Measurements from ENCODE around the gene MCTP2. TPM values are rescaled to one million over a fixed set of nuclear protein-coding genes. Genes with fewer than 3 reads are reported as not detected.

The MCTP2 gene
- total RNA-seq, 1 experiment from 2014 or later = 0.19 TPM

DNA sequence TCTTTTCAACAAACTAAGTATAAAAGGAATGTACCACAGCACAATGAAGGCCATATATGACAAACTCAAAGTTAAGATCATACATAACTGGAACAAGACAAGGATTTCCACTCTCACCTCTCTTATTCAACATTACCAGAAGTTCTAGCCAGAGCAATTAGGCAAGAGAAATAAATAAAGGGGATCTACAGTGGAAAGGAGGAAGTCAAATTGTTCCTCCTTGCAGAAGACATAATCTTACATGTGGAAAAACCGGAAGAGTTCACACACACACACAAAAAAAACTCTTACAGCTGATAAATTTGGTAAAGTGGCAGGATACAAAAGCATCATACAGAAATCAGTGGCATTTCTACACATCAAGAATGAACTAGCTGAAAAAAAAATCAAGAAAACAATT lies 277.9 kb downstream of the MCTP2 start:
- intact Hi-C loops (cut with micrococcal nuclease; ENCODE audit: unreplicated experiment) = no loop called here
- Histone ChIP-seq H3K4me1 (ENCODE audit: insufficient read depth, low read length, poor library complexity, severe bottlenecking) (no peaks in the 10 kb centered on the region), H3K27ac (ENCODE audit: low read depth, low read length, poor library complexity, severe bottlenecking) (no peak overlapping the region), H3K9me3 (ENCODE audit: low read depth, low read length, poor library complexity, severe bottlenecking) (no peaks in the 10 kb centered on the region), H3K36me3 (ENCODE audit: insufficient read depth, low read length, poor library complexity, severe bottlenecking) (no peaks in the 10 kb centered on the region), H3K27me3 (replicated peaks; ENCODE audit: insufficient read depth, low read depth, low read length, poor library complexity) (no peaks in the 10 kb centered on the region), H3K4me3 (ENCODE audit: low read depth, low read length, poor library complexity, severe bottlenecking) (no peak overlapping the region)
- DNase-seq (ENCODE audit: low spot score) = no peak
- no peak for TF ChIP-seq EZH2 (IDR thresholded peaks at IDR 0.05; ENCODE audit: borderline replicate concordance, low read depth, low read length, poor library complexity, severe bottlenecking)
- POLR2A ChIA-PET (ENCODE audit: low non-redundant PET) = no interaction called here
- CTCF ChIA-PET = no interaction called here
- BruUV-seq (replicated peaks) = no TSS peak

- Histone ChIP-seq H3K4me3 (ENCODE audit: low read depth, low read length, poor library complexity, severe bottlenecking) (no peak overlapping the region), H3K4me1 (ENCODE audit: insufficient read depth, low read length, poor library complexity, severe bottlenecking) (no peaks in the 10 kb centered on the region), H3K27ac (ENCODE audit: low read depth, low read length, poor library complexity, severe bottlenecking) (no peak overlapping the region), H3K27me3 (replicated peaks; ENCODE audit: insufficient read depth, low read depth, low read length, poor library complexity) (no peaks in the 10 kb centered on the region), H3K36me3 (ENCODE audit: insufficient read depth, low read length, poor library complexity, severe bottlenecking) (no peaks in the 10 kb centered on the region), H3K9me3 (ENCODE audit: low read depth, low read length, poor library complexity, severe bottlenecking) (no peaks in the 10 kb centered on the region)
- CTCF ChIA-PET = no interaction called here
- TF ChIP-seq, protein P1, sequence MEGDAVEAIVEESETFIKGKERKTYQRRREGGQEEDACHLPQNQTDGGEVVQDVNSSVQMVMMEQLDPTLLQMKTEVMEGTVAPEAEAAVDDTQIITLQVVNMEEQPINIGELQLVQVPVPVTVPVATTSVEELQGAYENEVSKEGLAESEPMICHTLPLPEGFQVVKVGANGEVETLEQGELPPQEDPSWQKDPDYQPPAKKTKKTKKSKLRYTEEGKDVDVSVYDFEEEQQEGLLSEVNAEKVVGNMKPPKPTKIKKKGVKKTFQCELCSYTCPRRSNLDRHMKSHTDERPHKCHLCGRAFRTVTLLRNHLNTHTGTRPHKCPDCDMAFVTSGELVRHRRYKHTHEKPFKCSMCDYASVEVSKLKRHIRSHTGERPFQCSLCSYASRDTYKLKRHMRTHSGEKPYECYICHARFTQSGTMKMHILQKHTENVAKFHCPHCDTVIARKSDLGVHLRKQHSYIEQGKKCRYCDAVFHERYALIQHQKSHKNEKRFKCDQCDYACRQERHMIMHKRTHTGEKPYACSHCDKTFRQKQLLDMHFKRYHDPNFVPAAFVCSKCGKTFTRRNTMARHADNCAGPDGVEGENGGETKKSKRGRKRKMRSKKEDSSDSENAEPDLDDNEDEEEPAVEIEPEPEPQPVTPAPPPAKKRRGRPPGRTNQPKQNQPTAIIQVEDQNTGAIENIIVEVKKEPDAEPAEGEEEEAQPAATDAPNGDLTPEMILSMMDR (conservative IDR thresholded peaks at IDR 0.05; ENCODE audit: low read depth, low read length) = no peak
- no peak for TF ChIP-seq EZH2 (IDR thresholded peaks at IDR 0.05; ENCODE audit: borderline replicate concordance, low read depth, low read length, poor library complexity, severe bottlenecking)
- intact Hi-C loops (cut with micrococcal nuclease; ENCODE audit: unreplicated experiment) = no loop called here
- no TSS peak for BruUV-seq (replicated peaks)
- DNase-seq (ENCODE audit: low spot score) = no peak
- POLR2A ChIA-PET (ENCODE audit: low non-redundant PET) = no interaction called here
These were observed 290.8 kb downstream of the MCTP2 start for GRCh38 chr15:94522125-94522524.

DNA sequence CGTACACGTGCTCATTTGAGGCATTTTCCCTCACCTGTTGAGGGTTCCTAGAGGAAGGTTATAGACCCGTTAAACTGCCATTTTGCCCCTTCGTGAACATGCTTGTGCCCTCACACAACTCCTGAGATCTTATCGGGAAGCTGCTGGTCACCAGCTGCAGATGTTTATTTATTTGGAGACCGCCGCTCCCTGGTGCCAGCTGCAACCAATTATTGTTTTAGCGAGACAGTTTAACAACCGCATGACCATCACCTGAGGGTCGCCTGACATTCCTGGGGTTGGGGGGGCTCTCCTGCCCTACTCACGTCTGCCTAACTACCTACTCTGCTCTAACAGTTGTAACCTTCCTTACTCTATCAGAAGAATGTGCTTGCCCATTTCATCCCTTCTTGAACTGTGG lies 292.5 kb downstream of the MCTP2 start:
- H3K4me1 ChIP-seq (ENCODE audit: insufficient read depth, low read length, poor library complexity, severe bottlenecking) = no peaks in the 10 kb centered on the region
- no peaks in the 10 kb centered on the region for H3K36me3 ChIP-seq (ENCODE audit: insufficient read depth, low read length, poor library complexity, severe bottlenecking)
- ChIA-PET CTCF (no interaction called here), POLR2A (ENCODE audit: low non-redundant PET) (no interaction called here)
- BruUV-seq (replicated peaks) = no TSS peak
- H3K4me3 ChIP-seq (ENCODE audit: low read depth, low read length, poor library complexity, severe bottlenecking) = no peak overlapping the region
- no peak for TF ChIP-seq EZH2 (IDR thresholded peaks at IDR 0.05; ENCODE audit: borderline replicate concordance, low read depth, low read length, poor library complexity, severe bottlenecking)
- TF ChIP-seq, protein P1 (conservative IDR thresholded peaks at IDR 0.05; ENCODE audit: low read depth, low read length) = no peak
- H3K27ac ChIP-seq (ENCODE audit: low read depth, low read length, poor library complexity, severe bottlenecking) = no peak overlapping the region
- no peaks in the 10 kb centered on the region for H3K27me3 ChIP-seq (replicated peaks; ENCODE audit: insufficient read depth, low read depth, low read length, poor library complexity)
- intact Hi-C loops (cut with micrococcal nuclease; ENCODE audit: unreplicated experiment) = no loop called here
- no peaks in the 10 kb centered on the region for H3K9me3 ChIP-seq (ENCODE audit: low read depth, low read length, poor library complexity, severe bottlenecking)
- DNase-seq (ENCODE audit: low spot score) = no peak

GRCh38 chr15:94524565-94524964 lies 293.2 kb downstream of the MCTP2 start:
- Histone ChIP-seq H3K36me3 (ENCODE audit: insufficient read depth, low read length, poor library complexity, severe bottlenecking) (no peaks in the 10 kb centered on the region), H3K27me3 (replicated peaks; ENCODE audit: insufficient read depth, low read depth, low read length, poor library complexity) (no peaks in the 10 kb centered on the region), H3K27ac (ENCODE audit: low read depth, low read length, poor library complexity, severe bottlenecking) (no peak overlapping the region), H3K4me1 (ENCODE audit: insufficient read depth, low read length, poor library complexity, severe bottlenecking) (no peaks in the 10 kb centered on the region), H3K4me3 (ENCODE audit: low read depth, low read length, poor library complexity, severe bottlenecking) (no peak overlapping the region), H3K9me3 (ENCODE audit: low read depth, low read length, poor library complexity, severe bottlenecking) (no peaks in the 10 kb centered on the region)
- TF ChIP-seq EZH2 (IDR thresholded peaks at IDR 0.05; ENCODE audit: borderline replicate concordance, low read depth, low read length, poor library complexity, severe bottlenecking) = no peak
- TF ChIP-seq, protein P1 (conservative IDR thresholded peaks at IDR 0.05; ENCODE audit: low read depth, low read length) = no peak
- BruUV-seq (replicated peaks) = no TSS peak
- POLR2A ChIA-PET (ENCODE audit: low non-redundant PET) = no interaction called here
- no peak for DNase-seq (ENCODE audit: low spot score)
- CTCF ChIA-PET = no interaction called here
- intact Hi-C loops (cut with micrococcal nuclease; ENCODE audit: unreplicated experiment) = no loop called here
